KMS-11 (cell line): Measurements from ENCODE around the gene TMEM129.

Source experiments
- H2AFZ ChIP-seq: fragments of 200-600 bp; sonication (generic); 2 replicates; pipeline ENCODE4 v1.6.1; 2016; ENCODE audit warnings: antibody characterized with exemption, mixed run types, low read depth
- H3K27ac ChIP-seq: fragments of 200-600 bp; sonication (generic); 2 replicates; pipeline ENCODE4 v1.6.1; 2016; ENCODE audit warnings: mild to moderate bottlenecking, mixed run types
- H3K27me3 ChIP-seq: fragments of 200-600 bp; sonication (generic); 2 replicates; pipeline ENCODE4 v1.6.1; 2017; ENCODE audit warnings: mild to moderate bottlenecking, low read depth, mixed run types, moderate library complexity; ENCODE audit not compliant: insufficient read depth
- H3K36me3 ChIP-seq: fragments of 200-600 bp; sonication (generic); 2 replicates; pipeline ENCODE4 v1.6.1; 2017; ENCODE audit warnings: mild to moderate bottlenecking, mixed run types; ENCODE audit not compliant: insufficient read depth
- H3K4me1 ChIP-seq: fragments of 200-600 bp; sonication (generic); 2 replicates; pipeline ENCODE4 v1.6.1; 2016; ENCODE audit warnings: mild to moderate bottlenecking, low read depth, mixed run types; ENCODE audit not compliant: poor library complexity, severe bottlenecking
- H3K4me2 ChIP-seq: fragments of 200-600 bp; sonication (generic); 2 replicates; pipeline ENCODE4 v1.7.0; 2016; ENCODE audit warnings: mild to moderate bottlenecking, mixed run types
- H3K4me3 ChIP-seq: fragments of 200-600 bp; sonication (generic); IDR thresholded peaks from 2 replicates; pipeline ENCODE4 v1.6.1; 2017; ENCODE audit warnings: low read depth, low read length, mixed read lengths; ENCODE audit not compliant: insufficient read depth
- H3K79me2 ChIP-seq: fragments of 200-600 bp; sonication (generic); 2 replicates; pipeline ENCODE4 v1.6.1; 2016; ENCODE audit warnings: low read depth, mixed run types; ENCODE audit not compliant: insufficient read depth
- H3K9ac ChIP-seq: fragments of 200-600 bp; sonication (generic); 2 replicates; pipeline ENCODE4 v1.6.1; 2016; ENCODE audit warnings: mild to moderate bottlenecking, mixed run types
- H4K20me1 ChIP-seq: fragments of 200-600 bp; sonication (generic); 2 replicates; pipeline ENCODE4 v1.6.1; 2016; ENCODE audit warnings: mild to moderate bottlenecking, mixed run types; ENCODE audit not compliant: insufficient read depth
- CTCF ChIP-seq: fragments of 200-600 bp; sonication (generic); conservative IDR thresholded peaks from 2 replicates; pipeline ENCODE4 v1.6.1; 2017; ENCODE audit warnings: low read depth, mild to moderate bottlenecking, antibody characterized with exemption, low read length, moderate library complexity, mixed read lengths

Gene TMEM129

GRCh38 chr4:1737666-1738065 is 16.5 kb upstream of the TMEM129 start:
- H3K36me3 ChIP-seq, result no peaks in the 10 kb centered on the region
- no peak for TF ChIP-seq CTCF

GRCh38 chr4:1736812-1737211 is 15.7 kb upstream of the TMEM129 start:
- Histone ChIP-seq H3K27me3 (no peaks in the 10 kb centered on the region), H3K27ac (no peak overlapping the region), H3K4me1 (peaks cover 12% of the 10 kb centered on the region), H3K4me3 (no peak overlapping the region), H2AFZ (no peak overlapping the region), H4K20me1 (no peaks in the 10 kb centered on the region), H3K9ac (no peak overlapping the region), H3K79me2 (peaks cover 9% of the 10 kb centered on the region; the same call in 1 of the 2 replicates), H3K4me2 (no peak overlapping the region), H3K36me3 (no peaks in the 10 kb centered on the region)
- TF ChIP-seq CTCF, result no peak

More at GRCh38 chr4:1737666-1738065, 16.5 kb upstream of the TMEM129 start:
- Histone ChIP-seq H3K4me2 (no peak overlapping the region), H4K20me1 (no peaks in the 10 kb centered on the region), H3K79me2 (peaks cover 4% of the 10 kb centered on the region; the same call in 1 of the 2 replicates), H3K27ac (no peak overlapping the region), H3K9ac (no peak overlapping the region), H2AFZ (no peak overlapping the region), H3K27me3 (no peaks in the 10 kb centered on the region), H3K4me1 (peaks cover 4% of the 10 kb centered on the region), H3K4me3 (no peak overlapping the region)

- Histone ChIP-seq H3K4me2 (no peak overlapping the region), H3K4me3 (no peak overlapping the region), H3K27me3 (no peaks in the 10 kb centered on the region), H3K27ac (no peak overlapping the region), H3K36me3 (no peaks in the 10 kb centered on the region), H4K20me1 (no peaks in the 10 kb centered on the region), H3K9ac (no peak overlapping the region), H3K4me1 (peaks cover 27% of the 10 kb centered on the region), H2AFZ (no peak overlapping the region), H3K79me2 (peaks cover 9% of the 10 kb centered on the region; the same call in 1 of the 2 replicates)
- TF ChIP-seq CTCF, result no peak
Observed at GRCh38 chr4:1735215-1735614, 14.1 kb upstream of the TMEM129 start.

- Histone ChIP-seq H4K20me1 (no peaks in the 10 kb centered on the region), H2AFZ (no peak overlapping the region), H3K79me2 (peaks cover 15% of the 10 kb centered on the region; the same call in 1 of the 2 replicates), H3K27ac (no peak overlapping the region), H3K4me1 (peaks cover 39% of the 10 kb centered on the region), H3K36me3 (no peaks in the 10 kb centered on the region; the same call in 1 of the 2 replicates), H3K4me2 (no peak overlapping the region), H3K9ac (no peak overlapping the region), H3K4me3 (no peak overlapping the region), H3K27me3 (no peaks in the 10 kb centered on the region)
- TF ChIP-seq CTCF, result no peak
Observed at GRCh38 chr4:1732911-1733310, 11.8 kb upstream of the TMEM129 start.
